Liver (tissue), 9 donors: ENCODE data around the gene ITCH. TPM values are rescaled to one million over a fixed set of nuclear protein-coding genes. Genes with fewer than 3 reads are reported as not detected.

Source experiments
- DNase-seq: peaks from one replicate; pipeline ENCODE4 v3.0.0-alpha.2; 2017; ENCODE audit warnings: low spot score
- H3K27ac ChIP-seq, 2 donors: one replicate each; pipeline ENCODE4 v1.7.0; 2013; ENCODE audit warnings: inconsistent platforms in 2 of 2, low read length in 2 of 2, control low read depth in 1 of 2, low read depth in 1 of 2, mild to moderate bottlenecking in 1 of 2
- H3K27me3 ChIP-seq, 4 donors: one replicate each; pipeline versions ENCODE4 v1.6.1 to v1.7.0; 2013; ENCODE audit warnings: low read length in 3 of 4, inconsistent platforms in 1 of 4, mild to moderate bottlenecking in 1 of 4, moderate library complexity in 1 of 4; ENCODE audit not compliant: control insufficient read depth in 4 of 4, insufficient read depth in 4 of 4
- H3K36me3 ChIP-seq, 4 donors: one replicate each; pipeline versions ENCODE4 v1.6.1 to v1.7.0; 2013; ENCODE audit warnings: low read length in 3 of 4, mild to moderate bottlenecking in 3 of 4, low read depth in 1 of 4, moderate library complexity in 1 of 4; ENCODE audit not compliant: control insufficient read depth in 4 of 4, insufficient read depth in 3 of 4
- H3K4me1 ChIP-seq, 4 donors: one replicate each; pipeline versions ENCODE4 v1.6.1 to v1.7.0; 2013; ENCODE audit warnings: low read length in 3 of 4, mild to moderate bottlenecking in 3 of 4, moderate library complexity in 1 of 4; ENCODE audit not compliant: control insufficient read depth in 4 of 4, insufficient read depth in 4 of 4
- H3K4me3 ChIP-seq, 3 donors: one replicate each; pipeline versions ENCODE4 v1.6.1 to v1.7.0; 2013; ENCODE audit warnings: low read length in 3 of 3, control low read depth in 1 of 3, low read depth in 1 of 3, mild to moderate bottlenecking in 1 of 3
- H3K9ac ChIP-seq, 2 donors: one replicate each; pipeline ENCODE4 v1.7.0; 2013; ENCODE audit warnings: low read length in 2 of 2, mild to moderate bottlenecking in 2 of 2, moderate library complexity in 2 of 2, control low read depth in 1 of 2, low read depth in 1 of 2
- H3K9me3 ChIP-seq, 4 donors: one replicate each; pipeline versions ENCODE4 v1.6.1 to v1.7.0; 2013; ENCODE audit warnings: low read length in 3 of 4; ENCODE audit not compliant: control insufficient read depth in 4 of 4
- ATF3 ChIP-seq: IDR thresholded peaks from 2 replicates; pipeline ENCODE4 v1.6.1; 2016; ENCODE audit warnings: antibody characterized with exemption
- CTCF ChIP-seq: fragments of 150-350 bp; IDR thresholded peaks from 2 replicates; pipeline ENCODE4 v1.5.1; 2017; ENCODE audit warnings: improper control_type of control experiment, low read depth, low read length; ENCODE audit not compliant: missing input control
- FOXA1 ChIP-seq: IDR thresholded peaks from 2 replicates; pipeline ENCODE4 v1.6.1; 2016; ENCODE audit warnings: antibody characterized with exemption
- FOXA2 ChIP-seq: IDR thresholded peaks from 2 replicates; pipeline ENCODE4 v1.6.1; 2016; ENCODE audit warnings: antibody characterized with exemption
- HNF4A ChIP-seq, 2 donors: conservative IDR thresholded peaks; 2 replicates each; pipeline ENCODE4 v1.6.1; 2016; ENCODE audit warnings: antibody characterized with exemption in 2 of 2, mild to moderate bottlenecking in 2 of 2
- JUND ChIP-seq, 2 donors: IDR thresholded peaks; 2 replicates each; pipeline ENCODE4 v1.6.1; 2016; ENCODE audit warnings: antibody characterized with exemption in 2 of 2
- MAX ChIP-seq: IDR thresholded peaks from 2 replicates; pipeline ENCODE4 v1.6.1; 2016; ENCODE audit warnings: antibody characterized with exemption
- REST ChIP-seq: IDR thresholded peaks from 2 replicates; pipeline ENCODE4 v1.6.1; 2016; ENCODE audit warnings: antibody characterized with exemption, mild to moderate bottlenecking
- RXRA ChIP-seq, 2 donors: IDR thresholded peaks; 2 replicates each; pipeline ENCODE4 v1.6.1; 2017 to 2018; ENCODE audit warnings: antibody characterized with exemption in 2 of 2, mild to moderate bottlenecking in 1 of 2
- ZBTB33 ChIP-seq: IDR thresholded peaks from 2 replicates; pipeline ENCODE4 v1.6.1; 2016; ENCODE audit warnings: antibody characterized with exemption
- WGBS: extraction: QIAGEN DNeasy Blood & Tissue Kit; methylation state at CpG from one replicate; pipeline ENCODE4 v1.1.7; 2013; 5-methylcytosine and 5-hydroxymethylcytosine counted together
- polyA plus RNA-seq, 2 donors: library from polyadenylated mRNA; stranded (reverse) in 1 of 2; unstranded in 1 of 2; fragments of 200-250 nt in 1 of 2; fragments of >200 nt in 1 of 2; fragmentation: Nextera tagmentation in 1 of 2; extraction: Ambion mirVana in 1 of 2; gene quantifications; one replicate each; pipeline versions ENCODE4 v1.2.1 to v1.2.3, GENCODE V29; 2013 to 2015
- total RNA-seq, 2 donors: library from RNA; depleted of rRNA; stranded (reverse); fragments of >200 nt; gene quantifications; one replicate each; pipeline ENCODE4 v1.2.3, GENCODE V29; 2014
- donor health status: healthy.
- donor health status: healthy.
- donor health status: healthy.
- donor health status: healthy.
- donor health status: healthy.

ITCH gene
- total and polyA plus RNA-seq, 4 donors = 14.3 to 85.3 (median 25.8) TPM

- 96% methylated on average over 19 of the region's 19 CpGs for WGBS
- Histone ChIP-seq H3K9ac (no peak overlapping the region), H3K9me3 (no peaks in the 10 kb centered on the region), H3K27ac (no peak overlapping the region), H3K27me3 (no peaks in the 10 kb centered on the region), H3K4me1 (peaks cover 0 to 4% (median 2%) of the 10 kb centered on the region in 4 donors), H3K36me3 (no peaks in the 10 kb centered on the region), H3K4me3 (no peak overlapping the region)
- TF ChIP-seq ZBTB33 = no peak
- no peak for TF ChIP-seq ATF3
- TF ChIP-seq HNF4A (conservative IDR thresholded peaks at IDR 0.05) = no peak
- no peak for TF ChIP-seq FOXA1
- TF ChIP-seq JUND (IDR thresholded peaks at IDR 0.05) = no peak
- TF ChIP-seq CTCF = no peak
- no peak for TF ChIP-seq REST
- TF ChIP-seq FOXA2 = no peak
- TF ChIP-seq MAX = no peak
- no peak for TF ChIP-seq RXRA (IDR thresholded peaks at IDR 0.05)
- no peak for DNase-seq
These were observed 30.7 kb upstream of the ITCH start for GRCh38 chr20:34332262-34332920.

GRCh38 chr20:34333786-34334185 lies 29.3 kb upstream of the ITCH start:
- no peaks in the 10 kb centered on the region for H3K36me3 ChIP-seq
- DNase-seq = no peak
- H3K27ac ChIP-seq = no peak overlapping the region
- no peaks in the 10 kb centered on the region for H3K9me3 ChIP-seq
- H3K4me3 ChIP-seq = no peak overlapping the region
- no peak for TF ChIP-seq REST
- no peak overlapping the region for H3K9ac ChIP-seq
- no peaks in the 10 kb centered on the region for H3K27me3 ChIP-seq
- H3K4me1 ChIP-seq = peaks cover 0 to 6% (median 2%) of the 10 kb centered on the region in 4 donors
- 87% methylated on average over 4 of the region's 4 CpGs for WGBS
